ENCODE data around the gene PHF24. TPM values are rescaled to one million over a fixed set of nuclear protein-coding genes. Genes with fewer than 3 reads are reported as not detected.

PHF24 gene
- total RNA-seq, 1 experiment from 2014 or later, result not detected

DNA sequence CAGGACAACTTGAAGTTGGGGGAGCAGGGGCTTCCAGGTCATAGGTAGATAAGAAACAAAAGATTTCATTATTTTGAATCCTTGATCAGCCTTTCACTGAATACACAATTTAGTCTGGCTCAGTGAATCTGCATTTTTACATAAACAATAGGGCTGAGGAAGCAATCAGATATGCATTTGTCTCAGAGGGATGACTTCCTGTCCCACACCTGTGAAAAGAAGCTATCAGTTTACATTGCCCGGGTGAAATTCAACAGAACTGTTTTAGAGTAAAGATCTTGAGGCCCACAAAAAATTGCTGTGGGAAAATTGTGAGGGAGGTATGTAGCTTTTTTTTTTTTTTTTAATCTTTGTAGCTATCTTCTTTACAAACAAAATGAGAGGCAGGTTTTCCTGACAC, 69.8 kb downstream of the PHF24 start:
- Mint-ChIP-seq H3K27me3 (ENCODE audit: unreplicated experiment) (no peaks in the 10 kb centered on the region), H3K9me3 (ENCODE audit: low read depth, unreplicated experiment) (no peaks in the 10 kb centered on the region), H3K36me3 (ENCODE audit: insufficient read depth, unreplicated experiment) (peaks cover 22% of the 10 kb centered on the region)

DNA sequence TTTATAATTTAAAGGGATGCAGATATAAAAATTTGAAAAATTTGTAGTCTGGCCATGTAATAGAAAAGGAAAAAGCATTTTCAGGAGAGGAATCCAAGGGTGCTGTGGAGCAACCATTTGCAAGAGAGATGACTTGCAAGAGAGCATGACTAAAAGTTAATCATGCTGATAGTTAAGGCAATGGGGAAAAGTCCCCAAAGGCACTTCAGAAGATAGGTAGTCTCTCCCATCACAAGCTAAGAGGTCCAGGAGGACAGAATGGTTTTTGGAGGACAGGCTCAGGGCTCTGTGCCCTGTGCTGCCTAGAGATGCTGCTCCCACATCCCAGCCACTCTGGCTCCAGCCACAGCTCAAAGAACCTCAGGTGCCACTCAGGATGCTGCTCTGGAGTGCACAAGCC, 70.3 kb downstream of the PHF24 start:
- no peak overlapping the region for H3K27ac Mint-ChIP-seq (ENCODE audit: unreplicated experiment)
- H3K27me3 Mint-ChIP-seq (ENCODE audit: unreplicated experiment), result no peaks in the 10 kb centered on the region
- no TSS peak for BruUV-seq (replicated peaks)
- peaks cover 10% of the 10 kb centered on the region for H3K4me1 Mint-ChIP-seq (ENCODE audit: low read depth, unreplicated experiment)
- no peak overlapping the region for H3K4me3 Mint-ChIP-seq (ENCODE audit: low read depth, unreplicated experiment)
- H3K9me3 Mint-ChIP-seq (ENCODE audit: low read depth, unreplicated experiment), result no peaks in the 10 kb centered on the region
- intact Hi-C loops (cut with micrococcal nuclease; ENCODE audit: unreplicated experiment), result no loop called here
- TF ChIP-seq, protein P1, sequence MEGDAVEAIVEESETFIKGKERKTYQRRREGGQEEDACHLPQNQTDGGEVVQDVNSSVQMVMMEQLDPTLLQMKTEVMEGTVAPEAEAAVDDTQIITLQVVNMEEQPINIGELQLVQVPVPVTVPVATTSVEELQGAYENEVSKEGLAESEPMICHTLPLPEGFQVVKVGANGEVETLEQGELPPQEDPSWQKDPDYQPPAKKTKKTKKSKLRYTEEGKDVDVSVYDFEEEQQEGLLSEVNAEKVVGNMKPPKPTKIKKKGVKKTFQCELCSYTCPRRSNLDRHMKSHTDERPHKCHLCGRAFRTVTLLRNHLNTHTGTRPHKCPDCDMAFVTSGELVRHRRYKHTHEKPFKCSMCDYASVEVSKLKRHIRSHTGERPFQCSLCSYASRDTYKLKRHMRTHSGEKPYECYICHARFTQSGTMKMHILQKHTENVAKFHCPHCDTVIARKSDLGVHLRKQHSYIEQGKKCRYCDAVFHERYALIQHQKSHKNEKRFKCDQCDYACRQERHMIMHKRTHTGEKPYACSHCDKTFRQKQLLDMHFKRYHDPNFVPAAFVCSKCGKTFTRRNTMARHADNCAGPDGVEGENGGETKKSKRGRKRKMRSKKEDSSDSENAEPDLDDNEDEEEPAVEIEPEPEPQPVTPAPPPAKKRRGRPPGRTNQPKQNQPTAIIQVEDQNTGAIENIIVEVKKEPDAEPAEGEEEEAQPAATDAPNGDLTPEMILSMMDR (IDR thresholded peaks at IDR 0.05; ENCODE audit: unreplicated experiment), result no peak
- DNase-seq, result no peak
- peaks cover 20% of the 10 kb centered on the region for H3K36me3 Mint-ChIP-seq (ENCODE audit: insufficient read depth, unreplicated experiment)
- CTCF ChIA-PET, result no interaction called here

More for the DNA sequence above, 69.8 kb downstream of the PHF24 start:
- CTCF ChIA-PET, result no interaction called here
- BruUV-seq (replicated peaks), result no TSS peak
- peaks cover 10% of the 10 kb centered on the region for H3K4me1 Mint-ChIP-seq (ENCODE audit: low read depth, unreplicated experiment)
- DNase-seq, result no peak
- TF ChIP-seq, protein P1 (IDR thresholded peaks at IDR 0.05; ENCODE audit: unreplicated experiment), result no peak
- intact Hi-C loops (cut with micrococcal nuclease; ENCODE audit: unreplicated experiment), result no loop called here
- H3K27ac Mint-ChIP-seq (ENCODE audit: unreplicated experiment), result no peak overlapping the region
- no peak overlapping the region for H3K4me3 Mint-ChIP-seq (ENCODE audit: low read depth, unreplicated experiment)

- H3K36me3 Mint-ChIP-seq (ENCODE audit: insufficient read depth, unreplicated experiment), result peaks cover 16% of the 10 kb centered on the region
- no peak overlapping the region for H3K27ac Mint-ChIP-seq (ENCODE audit: unreplicated experiment)
- H3K27me3 Mint-ChIP-seq (ENCODE audit: unreplicated experiment), result no peaks in the 10 kb centered on the region
- intact Hi-C loops (cut with micrococcal nuclease; ENCODE audit: unreplicated experiment), result no loop called here
- H3K9me3 Mint-ChIP-seq (ENCODE audit: low read depth, unreplicated experiment), result no peaks in the 10 kb centered on the region
- no peak overlapping the region for H3K4me3 Mint-ChIP-seq (ENCODE audit: low read depth, unreplicated experiment)
- DNase-seq, result no peak
- H3K4me1 Mint-ChIP-seq (ENCODE audit: low read depth, unreplicated experiment), result peaks cover 10% of the 10 kb centered on the region
- TF ChIP-seq, protein P1 (IDR thresholded peaks at IDR 0.05; ENCODE audit: unreplicated experiment), result no peak
- no TSS peak for BruUV-seq (replicated peaks)
- CTCF ChIA-PET, result interaction anchor here (0.6 kb wide), 1 partner anchor 607 kb away, joined by 3 read pairs; no protein-coding TSS in a partner anchor
Measured at GRCh38 chr9:35029241-35029640, 71.2 kb downstream of the PHF24 start.

DNA sequence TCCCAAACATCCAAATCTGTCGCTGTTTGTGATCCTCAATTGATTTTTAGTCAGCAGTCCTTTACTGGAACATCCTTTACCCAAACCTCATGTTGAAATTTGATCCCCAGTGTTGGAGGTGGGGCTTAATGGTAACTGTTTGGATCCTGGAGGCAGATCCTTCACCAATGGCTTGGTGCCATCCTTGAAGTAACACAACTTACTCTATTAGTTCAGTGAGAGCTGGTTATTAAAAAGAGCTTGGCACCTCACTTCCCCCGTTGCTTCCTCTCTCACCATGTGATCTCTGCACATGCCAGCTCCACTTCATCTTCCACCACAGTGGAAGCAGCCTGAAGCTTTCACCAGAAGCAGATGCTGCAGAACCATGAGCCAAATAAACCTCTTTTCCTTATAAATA, 71.8 kb downstream of the PHF24 start:
- peaks cover 16% of the 10 kb centered on the region for H3K36me3 Mint-ChIP-seq (ENCODE audit: insufficient read depth, unreplicated experiment)
- H3K4me1 Mint-ChIP-seq (ENCODE audit: low read depth, unreplicated experiment), result peaks cover 10% of the 10 kb centered on the region
- CTCF ChIA-PET, result no interaction called here
- H3K9me3 Mint-ChIP-seq (ENCODE audit: low read depth, unreplicated experiment), result no peaks in the 10 kb centered on the region
- no peaks in the 10 kb centered on the region for H3K27me3 Mint-ChIP-seq (ENCODE audit: unreplicated experiment)
- no TSS peak for BruUV-seq (replicated peaks)
- TF ChIP-seq, protein P1 (IDR thresholded peaks at IDR 0.05; ENCODE audit: unreplicated experiment), result no peak
- no peak overlapping the region for H3K27ac Mint-ChIP-seq (ENCODE audit: unreplicated experiment)
- no peak overlapping the region for H3K4me3 Mint-ChIP-seq (ENCODE audit: low read depth, unreplicated experiment)
- intact Hi-C loops (cut with micrococcal nuclease; ENCODE audit: unreplicated experiment), result no loop called here
- no peak for DNase-seq

Other genes with a start within 250 kb of the PHF24 start
- not detected in 2 replicates for gene CCL21, start 248.1 kb upstream of the PHF24 start, total RNA-seq (2022)
- 1.5 and 3.1 TPM in 2 replicates for gene DNAJB5, start 31.5 kb downstream of the PHF24 start, total RNA-seq (2022)
- gene VCP, start 114.3 kb downstream of the PHF24 start, total RNA-seq (2022), result 205 and 208 TPM in 2 replicates
- gene FANCG, start 121.7 kb downstream of the PHF24 start, total RNA-seq (2022), result 38.8 and 46.2 TPM in 2 replicates
- 31.9 and 32.0 TPM in 2 replicates for gene PIGO, start 138.3 kb downstream of the PHF24 start, total RNA-seq (2022)
- 97.3 and 103 TPM in 2 replicates for gene STOML2, start 144.8 kb downstream of the PHF24 start, total RNA-seq (2022)
- 16.8 and 17.5 TPM in 2 replicates for gene ATOSB, start 157.6 kb downstream of the PHF24 start, total RNA-seq (2022)
- 20.4 and 24.4 TPM in 2 replicates for gene UNC13B, start 203.7 kb downstream of the PHF24 start, total RNA-seq (2022)